GM23338 (cell line): ENCODE results near the gene B3GALNT2. TPM values are rescaled to one million over a fixed set of nuclear protein-coding genes. Genes with fewer than 3 reads are reported as not detected.

Experiments used
- ATAC-seq: fragments of 200-7000 bp; cut with Tn5 transposase; 3 replicates; pipeline ENCODE4 v1.9.1; 2020
- DNase-seq: peaks from one replicate; pipeline ENCODE4 v3.0.0-alpha.2; 2015; ENCODE audit warnings: low spot score
- H2AFZ ChIP-seq: fragments of 200-600 bp; sonication (generic); 2 replicates; pipeline ENCODE4 v1.8.0; 2016; ENCODE audit warnings: antibody characterized with exemption, mild to moderate bottlenecking, moderate library complexity
- H3F3A ChIP-seq: fragments of 200-600 bp; sonication (generic); replicated peaks from 2 replicates; pipeline ENCODE4 v1.8.0; 2017; ENCODE audit warnings: antibody characterized with exemption, mixed run types, low read depth
- H3K27ac ChIP-seq: fragments of 200-600 bp; sonication (generic); 2 replicates; pipeline ENCODE4 v1.6.1; 2016; ENCODE audit warnings: low read depth
- H3K27me3 ChIP-seq: fragments of 200-600 bp; sonication (generic); 2 replicates; pipeline ENCODE4 v1.8.0; 2016; ENCODE audit warnings: mild to moderate bottlenecking, mixed run types, moderate library complexity; ENCODE audit not compliant: insufficient read depth
- H3K36me3 ChIP-seq: fragments of 200-600 bp; sonication (generic); 2 replicates; pipeline ENCODE4 v1.8.0; 2016; ENCODE audit warnings: mild to moderate bottlenecking; ENCODE audit not compliant: insufficient read depth
- H3K4me1 ChIP-seq: fragments of 200-600 bp; sonication (generic); 2 replicates; pipeline ENCODE4 v1.8.0; 2016; ENCODE audit warnings: mild to moderate bottlenecking, moderate library complexity; ENCODE audit not compliant: insufficient read depth
- H3K4me2 ChIP-seq: fragments of 200-600 bp; sonication (generic); 2 replicates; pipeline ENCODE4 v1.7.1; 2017; ENCODE audit warnings: mixed run types
- H3K4me3 ChIP-seq: fragments of 200-600 bp; sonication (generic); 2 replicates; pipeline ENCODE4 v1.6.1; 2016; ENCODE audit warnings: mixed run types
- H3K79me2 ChIP-seq: fragments of 200-600 bp; sonication (generic); replicated peaks from 2 replicates; pipeline ENCODE4 v1.8.0; 2017; ENCODE audit warnings: mild to moderate bottlenecking; ENCODE audit not compliant: insufficient read depth
- H3K9me2 ChIP-seq: fragments of 200-600 bp; sonication (generic); 2 replicates; pipeline ENCODE4 v1.8.0; 2017; ENCODE audit not compliant: insufficient read depth
- H4K20me1 ChIP-seq: fragments of 200-600 bp; sonication (generic); replicated peaks from 2 replicates; pipeline ENCODE4 v1.8.0; 2017; ENCODE audit warnings: mild to moderate bottlenecking; ENCODE audit not compliant: insufficient read depth
- H3K27ac Mint-ChIP-seq: 2 replicates; pipeline ENCODE4 v1.8.0; 2020; ENCODE audit warnings: inconsistent platforms, mild to moderate bottlenecking, moderate library complexity, mixed read lengths
- H3K27me3 Mint-ChIP-seq: 3 replicates; pipeline ENCODE4 v1.8.0; 2022; ENCODE audit warnings: low read depth, mild to moderate bottlenecking, moderate library complexity, mixed read lengths, inconsistent platforms; ENCODE audit not compliant: insufficient read depth, poor library complexity
- H3K36me3 Mint-ChIP-seq: 3 replicates; pipeline ENCODE4 v1.8.0; 2021; ENCODE audit warnings: low read depth, mild to moderate bottlenecking, inconsistent platforms, moderate library complexity, mixed read lengths
- H3K4me1 Mint-ChIP-seq: 3 replicates; pipeline ENCODE4 v1.8.0; 2020; ENCODE audit warnings: mild to moderate bottlenecking, inconsistent platforms, mixed read lengths
- H3K4me3 Mint-ChIP-seq: 3 replicates; pipeline ENCODE4 v1.8.0; 2021; ENCODE audit warnings: moderate library complexity, mild to moderate bottlenecking, inconsistent platforms, mixed read lengths
- H3K9me3 Mint-ChIP-seq: 3 replicates; pipeline ENCODE4 v1.8.0; 2020; ENCODE audit warnings: moderate library complexity, mild to moderate bottlenecking, inconsistent platforms, mixed read lengths
- EZH2 ChIP-seq: fragments of 200-600 bp; sonication (generic); IDR thresholded peaks from one replicate; pipeline ENCODE4 v1.8.0; 2017; ENCODE audit warnings: antibody characterized with exemption, mild to moderate bottlenecking, low read depth; ENCODE audit not compliant: unreplicated experiment
- EZH2phosphoT487 ChIP-seq: fragments of 200-600 bp; sonication (generic); IDR thresholded peaks from one replicate; pipeline ENCODE4 v1.8.1; 2018; ENCODE audit warnings: antibody characterized with exemption; ENCODE audit not compliant: unreplicated experiment
- JUNB ChIP-seq: IDR thresholded peaks from one replicate; pipeline ENCODE4 v1.6.1; 2016; ENCODE audit warnings: antibody characterized with exemption; ENCODE audit not compliant: unreplicated experiment
- NANOG ChIP-seq: IDR thresholded peaks from 2 replicates; pipeline ENCODE4 v1.6.1; 2016; ENCODE audit warnings: antibody characterized with exemption, borderline replicate concordance
- POLR2AphosphoS5 ChIP-seq: IDR thresholded peaks from 2 replicates; pipeline ENCODE4 v1.6.1; 2016; ENCODE audit warnings: antibody characterized with exemption, low read depth
- STAT1 ChIP-seq: IDR thresholded peaks from one replicate; pipeline ENCODE4 v1.6.1; 2016; ENCODE audit warnings: antibody characterized with exemption; ENCODE audit not compliant: unreplicated experiment
- ZNF114 ChIP-seq: fragments of 250-450 bp; sonication (Bioruptor Pico); IDR thresholded peaks from 2 replicates; pipeline ENCODE4 v1.5.0; 2020; ENCODE audit warnings: mild to moderate bottlenecking, moderate library complexity
- ZNF331 ChIP-seq: fragments of 250-450 bp; sonication (Bioruptor Pico); IDR thresholded peaks from 2 replicates; pipeline ENCODE4 v1.5.0; 2020; ENCODE audit warnings: low read depth, mild to moderate bottlenecking, moderate library complexity
- polyA plus RNA-seq: library from polyadenylated mRNA; unstranded; fragments of >200 nt; fragmentation: Nextera tagmentation; extraction: Ambion mirVana; gene quantifications from 2 replicates; pipeline ENCODE4 v1.2.1, GENCODE V29; 2016
- total RNA-seq: library from RNA; depleted of rRNA; stranded (reverse); fragments of >200 nt; shearing (Covaris generic); gene quantifications from 2 replicates; pipeline ENCODE4 v1.2.3, GENCODE V29; 2014
- TF ChIP-seq, protein P1 (sequence below), 2 experiments: fragments of 200-600 bp in 1 of 2; sonication (generic) in 1 of 2; conservative IDR thresholded peaks; 2 replicates each; pipeline versions ENCODE4 v1.5.1 to v1.6.1; 2016 to 2017; ENCODE audit warnings: antibody characterized with exemption in 2 of 2, low read depth in 2 of 2, mild to moderate bottlenecking in 2 of 2, moderate library complexity in 1 of 2
- TF ChIP-seq, protein P2 (sequence below): IDR thresholded peaks from one replicate; pipeline ENCODE4 v1.6.1; 2018; ENCODE audit warnings: antibody characterized with exemption; ENCODE audit not compliant: unreplicated experiment
- TF ChIP-seq, protein P3 (sequence below): IDR thresholded peaks from 2 replicates; pipeline ENCODE4 v1.6.1; 2016; ENCODE audit warnings: antibody characterized with exemption
- TF ChIP-seq, protein P4 (sequence below): fragments of 250-450 bp; sonication (Bioruptor Pico); IDR thresholded peaks from 2 replicates; pipeline ENCODE4 v1.5.0; 2020; ENCODE audit warnings: mild to moderate bottlenecking, moderate library complexity

B3GALNT2 gene
- total and polyA plus RNA-seq, 2 experiments from 2014 or later: 14.4 to 48.8 TPM

DNA sequence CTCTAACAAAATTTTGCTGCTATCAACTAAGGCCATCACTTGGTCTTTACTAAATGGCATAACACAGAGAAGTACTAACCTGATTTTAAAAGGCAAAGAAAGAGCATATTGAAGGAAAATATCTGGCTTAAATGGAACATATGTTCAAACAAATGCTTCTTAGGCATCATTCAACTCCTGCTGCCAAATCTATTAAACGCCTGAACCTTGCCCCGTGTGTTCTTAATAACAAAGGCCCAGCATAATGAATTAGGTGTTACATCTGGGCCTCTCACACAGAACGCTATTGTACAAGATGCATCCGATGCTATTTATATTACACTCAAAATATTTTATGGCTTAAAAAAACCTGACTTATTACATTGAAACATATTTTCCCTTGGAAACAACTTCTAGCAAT, 48.4 kb downstream of the B3GALNT2 start:
- no peak overlapping the region for H3K27ac Mint-ChIP-seq
- H3K27me3 Mint-ChIP-seq: peaks cover 2% of the 10 kb centered on the region

More for the DNA sequence above, 48.4 kb downstream of the B3GALNT2 start:
- Histone ChIP-seq H3K4me1 (no peaks in the 10 kb centered on the region), H3K4me2 (no peak overlapping the region), H3K4me3 (no peak overlapping the region), H3F3A (no peaks in the 10 kb centered on the region), H3K9me2 (no peaks in the 10 kb centered on the region), H4K20me1 (no peaks in the 10 kb centered on the region), H2AFZ (no peak overlapping the region), H3K27me3 (no peaks in the 10 kb centered on the region), H3K79me2 (no peaks in the 10 kb centered on the region), H3K27ac (no peak overlapping the region), H3K36me3 (peaks cover under 1% of the 10 kb centered on the region)
- Mint-ChIP-seq H3K9me3 (no peaks in the 10 kb centered on the region), H3K4me3 (no peak overlapping the region), H3K36me3 (peaks cover 28% of the 10 kb centered on the region; the same call in 2 of the 3 replicates), H3K4me1 (peaks cover under 1% of the 10 kb centered on the region; the same call in 2 of the 3 replicates)
- DNase-seq: no peak
- no peak for ATAC-seq
- TF ChIP-seq JUNB: no peak
- TF ChIP-seq, protein P1, sequence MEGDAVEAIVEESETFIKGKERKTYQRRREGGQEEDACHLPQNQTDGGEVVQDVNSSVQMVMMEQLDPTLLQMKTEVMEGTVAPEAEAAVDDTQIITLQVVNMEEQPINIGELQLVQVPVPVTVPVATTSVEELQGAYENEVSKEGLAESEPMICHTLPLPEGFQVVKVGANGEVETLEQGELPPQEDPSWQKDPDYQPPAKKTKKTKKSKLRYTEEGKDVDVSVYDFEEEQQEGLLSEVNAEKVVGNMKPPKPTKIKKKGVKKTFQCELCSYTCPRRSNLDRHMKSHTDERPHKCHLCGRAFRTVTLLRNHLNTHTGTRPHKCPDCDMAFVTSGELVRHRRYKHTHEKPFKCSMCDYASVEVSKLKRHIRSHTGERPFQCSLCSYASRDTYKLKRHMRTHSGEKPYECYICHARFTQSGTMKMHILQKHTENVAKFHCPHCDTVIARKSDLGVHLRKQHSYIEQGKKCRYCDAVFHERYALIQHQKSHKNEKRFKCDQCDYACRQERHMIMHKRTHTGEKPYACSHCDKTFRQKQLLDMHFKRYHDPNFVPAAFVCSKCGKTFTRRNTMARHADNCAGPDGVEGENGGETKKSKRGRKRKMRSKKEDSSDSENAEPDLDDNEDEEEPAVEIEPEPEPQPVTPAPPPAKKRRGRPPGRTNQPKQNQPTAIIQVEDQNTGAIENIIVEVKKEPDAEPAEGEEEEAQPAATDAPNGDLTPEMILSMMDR (conservative IDR thresholded peaks at IDR 0.05; ENCODE audit: low read depth in 2 of 2): no peak
- TF ChIP-seq, protein P2, sequence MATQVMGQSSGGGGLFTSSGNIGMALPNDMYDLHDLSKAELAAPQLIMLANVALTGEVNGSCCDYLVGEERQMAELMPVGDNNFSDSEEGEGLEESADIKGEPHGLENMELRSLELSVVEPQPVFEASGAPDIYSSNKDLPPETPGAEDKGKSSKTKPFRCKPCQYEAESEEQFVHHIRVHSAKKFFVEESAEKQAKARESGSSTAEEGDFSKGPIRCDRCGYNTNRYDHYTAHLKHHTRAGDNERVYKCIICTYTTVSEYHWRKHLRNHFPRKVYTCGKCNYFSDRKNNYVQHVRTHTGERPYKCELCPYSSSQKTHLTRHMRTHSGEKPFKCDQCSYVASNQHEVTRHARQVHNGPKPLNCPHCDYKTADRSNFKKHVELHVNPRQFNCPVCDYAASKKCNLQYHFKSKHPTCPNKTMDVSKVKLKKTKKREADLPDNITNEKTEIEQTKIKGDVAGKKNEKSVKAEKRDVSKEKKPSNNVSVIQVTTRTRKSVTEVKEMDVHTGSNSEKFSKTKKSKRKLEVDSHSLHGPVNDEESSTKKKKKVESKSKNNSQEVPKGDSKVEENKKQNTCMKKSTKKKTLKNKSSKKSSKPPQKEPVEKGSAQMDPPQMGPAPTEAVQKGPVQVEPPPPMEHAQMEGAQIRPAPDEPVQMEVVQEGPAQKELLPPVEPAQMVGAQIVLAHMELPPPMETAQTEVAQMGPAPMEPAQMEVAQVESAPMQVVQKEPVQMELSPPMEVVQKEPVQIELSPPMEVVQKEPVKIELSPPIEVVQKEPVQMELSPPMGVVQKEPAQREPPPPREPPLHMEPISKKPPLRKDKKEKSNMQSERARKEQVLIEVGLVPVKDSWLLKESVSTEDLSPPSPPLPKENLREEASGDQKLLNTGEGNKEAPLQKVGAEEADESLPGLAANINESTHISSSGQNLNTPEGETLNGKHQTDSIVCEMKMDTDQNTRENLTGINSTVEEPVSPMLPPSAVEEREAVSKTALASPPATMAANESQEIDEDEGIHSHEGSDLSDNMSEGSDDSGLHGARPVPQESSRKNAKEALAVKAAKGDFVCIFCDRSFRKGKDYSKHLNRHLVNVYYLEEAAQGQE: no peak
- no peak for TF ChIP-seq EZH2
- TF ChIP-seq STAT1: no peak
- TF ChIP-seq EZH2phosphoT487: no peak
- TF ChIP-seq ZNF331 (CRISPR knock-in tag): no peak
- TF ChIP-seq, protein P3, sequence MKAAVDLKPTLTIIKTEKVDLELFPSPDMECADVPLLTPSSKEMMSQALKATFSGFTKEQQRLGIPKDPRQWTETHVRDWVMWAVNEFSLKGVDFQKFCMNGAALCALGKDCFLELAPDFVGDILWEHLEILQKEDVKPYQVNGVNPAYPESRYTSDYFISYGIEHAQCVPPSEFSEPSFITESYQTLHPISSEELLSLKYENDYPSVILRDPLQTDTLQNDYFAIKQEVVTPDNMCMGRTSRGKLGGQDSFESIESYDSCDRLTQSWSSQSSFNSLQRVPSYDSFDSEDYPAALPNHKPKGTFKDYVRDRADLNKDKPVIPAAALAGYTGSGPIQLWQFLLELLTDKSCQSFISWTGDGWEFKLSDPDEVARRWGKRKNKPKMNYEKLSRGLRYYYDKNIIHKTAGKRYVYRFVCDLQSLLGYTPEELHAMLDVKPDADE: no peak
- TF ChIP-seq POLR2AphosphoS5: no peak
- TF ChIP-seq, protein P4, sequence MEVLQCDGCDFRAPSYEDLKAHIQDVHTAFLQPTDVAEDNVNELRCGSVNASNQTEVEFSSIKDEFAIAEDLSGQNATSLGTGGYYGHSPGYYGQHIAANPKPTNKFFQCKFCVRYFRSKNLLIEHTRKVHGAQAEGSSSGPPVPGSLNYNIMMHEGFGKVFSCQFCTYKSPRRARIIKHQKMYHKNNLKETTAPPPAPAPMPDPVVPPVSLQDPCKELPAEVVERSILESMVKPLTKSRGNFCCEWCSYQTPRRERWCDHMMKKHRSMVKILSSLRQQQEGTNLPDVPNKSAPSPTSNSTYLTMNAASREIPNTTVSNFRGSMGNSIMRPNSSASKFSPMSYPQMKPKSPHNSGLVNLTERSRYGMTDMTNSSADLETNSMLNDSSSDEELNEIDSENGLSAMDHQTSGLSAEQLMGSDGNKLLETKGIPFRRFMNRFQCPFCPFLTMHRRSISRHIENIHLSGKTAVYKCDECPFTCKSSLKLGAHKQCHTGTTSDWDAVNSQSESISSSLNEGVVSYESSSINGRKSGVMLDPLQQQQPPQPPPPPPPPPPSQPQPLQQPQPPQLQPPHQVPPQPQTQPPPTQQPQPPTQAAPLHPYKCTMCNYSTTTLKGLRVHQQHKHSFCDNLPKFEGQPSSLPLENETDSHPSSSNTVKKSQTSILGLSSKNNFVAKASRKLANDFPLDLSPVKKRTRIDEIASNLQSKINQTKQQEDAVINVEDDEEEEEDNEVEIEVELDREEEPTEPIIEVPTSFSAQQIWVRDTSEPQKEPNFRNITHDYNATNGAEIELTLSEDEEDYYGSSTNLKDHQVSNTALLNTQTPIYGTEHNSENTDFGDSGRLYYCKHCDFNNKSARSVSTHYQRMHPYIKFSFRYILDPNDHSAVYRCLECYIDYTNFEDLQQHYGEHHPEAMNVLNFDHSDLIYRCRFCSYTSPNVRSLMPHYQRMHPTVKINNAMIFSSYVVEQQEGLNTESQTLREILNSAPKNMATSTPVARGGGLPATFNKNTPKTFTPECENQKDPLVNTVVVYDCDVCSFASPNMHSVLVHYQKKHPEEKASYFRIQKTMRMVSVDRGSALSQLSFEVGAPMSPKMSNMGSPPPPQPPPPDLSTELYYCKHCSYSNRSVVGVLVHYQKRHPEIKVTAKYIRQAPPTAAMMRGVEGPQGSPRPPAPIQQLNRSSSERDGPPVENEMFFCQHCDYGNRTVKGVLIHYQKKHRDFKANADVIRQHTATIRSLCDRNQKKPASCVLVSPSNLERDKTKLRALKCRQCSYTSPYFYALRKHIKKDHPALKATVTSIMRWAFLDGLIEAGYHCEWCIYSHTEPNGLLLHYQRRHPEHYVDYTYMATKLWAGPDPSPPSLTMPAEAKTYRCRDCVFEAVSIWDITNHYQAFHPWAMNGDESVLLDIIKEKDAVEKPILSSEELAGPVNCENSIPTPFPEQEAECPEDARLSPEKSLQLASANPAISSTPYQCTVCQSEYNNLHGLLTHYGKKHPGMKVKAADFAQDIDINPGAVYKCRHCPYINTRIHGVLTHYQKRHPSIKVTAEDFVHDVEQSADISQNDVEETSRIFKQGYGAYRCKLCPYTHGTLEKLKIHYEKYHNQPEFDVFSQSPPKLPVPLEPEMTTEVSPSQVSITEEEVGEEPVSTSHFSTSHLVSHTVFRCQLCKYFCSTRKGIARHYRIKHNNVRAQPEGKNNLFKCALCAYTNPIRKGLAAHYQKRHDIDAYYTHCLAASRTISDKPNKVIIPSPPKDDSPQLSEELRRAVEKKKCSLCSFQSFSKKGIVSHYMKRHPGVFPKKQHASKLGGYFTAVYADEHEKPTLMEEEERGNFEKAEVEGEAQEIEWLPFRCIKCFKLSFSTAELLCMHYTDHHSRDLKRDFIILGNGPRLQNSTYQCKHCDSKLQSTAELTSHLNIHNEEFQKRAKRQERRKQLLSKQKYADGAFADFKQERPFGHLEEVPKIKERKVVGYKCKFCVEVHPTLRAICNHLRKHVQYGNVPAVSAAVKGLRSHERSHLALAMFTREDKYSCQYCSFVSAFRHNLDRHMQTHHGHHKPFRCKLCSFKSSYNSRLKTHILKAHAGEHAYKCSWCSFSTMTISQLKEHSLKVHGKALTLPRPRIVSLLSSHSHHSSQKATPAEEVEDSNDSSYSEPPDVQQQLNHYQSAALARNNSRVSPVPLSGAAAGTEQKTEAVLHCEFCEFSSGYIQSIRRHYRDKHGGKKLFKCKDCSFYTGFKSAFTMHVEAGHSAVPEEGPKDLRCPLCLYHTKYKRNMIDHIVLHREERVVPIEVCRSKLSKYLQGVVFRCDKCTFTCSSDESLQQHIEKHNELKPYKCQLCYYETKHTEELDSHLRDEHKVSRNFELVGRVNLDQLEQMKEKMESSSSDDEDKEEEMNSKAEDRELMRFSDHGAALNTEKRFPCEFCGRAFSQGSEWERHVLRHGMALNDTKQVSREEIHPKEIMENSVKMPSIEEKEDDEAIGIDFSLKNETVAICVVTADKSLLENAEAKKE: no peak
- TF ChIP-seq ZNF114 (CRISPR knock-in tag): no peak
- no peak for TF ChIP-seq NANOG
